MM.1S (cell line): ENCODE measurements around the gene FLT1.

Experiments
- CTCF ChIP-seq: fragments of 300-600 bp; sonication (generic); IDR thresholded peaks from 2 replicates; pipeline ENCODE4 v1.5.1; 2016; ENCODE audit warnings: antibody characterized with exemption, low read length, mixed read lengths
- EZH2 ChIP-seq: fragments of 300-600 bp; sonication (generic); optimal IDR thresholded peaks from 2 replicates; pipeline ENCODE3; 2017; ENCODE audit warnings: low read depth, mild to moderate bottlenecking, antibody characterized with exemption, low read length, mixed read lengths

GRCh38 chr13:28531845-28532387 lies 37.0 kb upstream of the FLT1 start:
- no peak for TF ChIP-seq CTCF
- no peak for TF ChIP-seq EZH2
